ENCODE data around the gene SLC15A5. TPM values are rescaled to one million over a fixed set of nuclear protein-coding genes. Genes with fewer than 3 reads are reported as not detected.

SLC15A5 gene
- total RNA-seq, 1 experiment from 2014 or later = not detected

DNA sequence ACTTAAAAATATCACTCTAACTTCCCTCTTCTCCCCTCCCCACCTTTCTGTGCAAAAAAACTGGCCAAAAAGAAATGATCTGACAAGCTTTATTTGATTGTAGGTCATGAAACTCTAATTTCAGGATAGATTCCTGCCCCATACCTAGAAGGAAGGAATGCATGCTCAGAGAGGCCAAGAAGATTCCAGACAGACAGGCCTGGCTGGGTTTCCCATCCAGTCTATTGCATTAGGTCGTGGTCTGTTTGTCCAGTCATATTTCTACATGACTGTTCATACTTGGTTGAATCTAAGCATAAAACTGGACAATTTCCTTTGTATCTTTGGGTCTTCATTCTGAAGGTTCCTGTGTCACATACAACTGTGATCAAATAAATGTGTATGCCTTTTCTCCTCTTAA, 20.0 kb upstream of the SLC15A5 start:
- intact Hi-C loops (cut with micrococcal nuclease; ENCODE audit: unreplicated experiment) = no loop called here
- no TSS peak for BruUV-seq (replicated peaks)
- ATAC-seq (no peak), DNase-seq (ENCODE audit: low read depth, low spot score) (no peak)
- TF ChIP-seq TCF7L2 (IDR thresholded peaks at IDR 0.05; ENCODE audit: low read depth, low read length) (no peak), POLR2AphosphoS5 (IDR thresholded peaks at IDR 0.05; ENCODE audit: low read depth, low read length) (no peak), CTCF (IDR thresholded peaks at IDR 0.05) (no peak)
- TF ChIP-seq, protein P1, sequence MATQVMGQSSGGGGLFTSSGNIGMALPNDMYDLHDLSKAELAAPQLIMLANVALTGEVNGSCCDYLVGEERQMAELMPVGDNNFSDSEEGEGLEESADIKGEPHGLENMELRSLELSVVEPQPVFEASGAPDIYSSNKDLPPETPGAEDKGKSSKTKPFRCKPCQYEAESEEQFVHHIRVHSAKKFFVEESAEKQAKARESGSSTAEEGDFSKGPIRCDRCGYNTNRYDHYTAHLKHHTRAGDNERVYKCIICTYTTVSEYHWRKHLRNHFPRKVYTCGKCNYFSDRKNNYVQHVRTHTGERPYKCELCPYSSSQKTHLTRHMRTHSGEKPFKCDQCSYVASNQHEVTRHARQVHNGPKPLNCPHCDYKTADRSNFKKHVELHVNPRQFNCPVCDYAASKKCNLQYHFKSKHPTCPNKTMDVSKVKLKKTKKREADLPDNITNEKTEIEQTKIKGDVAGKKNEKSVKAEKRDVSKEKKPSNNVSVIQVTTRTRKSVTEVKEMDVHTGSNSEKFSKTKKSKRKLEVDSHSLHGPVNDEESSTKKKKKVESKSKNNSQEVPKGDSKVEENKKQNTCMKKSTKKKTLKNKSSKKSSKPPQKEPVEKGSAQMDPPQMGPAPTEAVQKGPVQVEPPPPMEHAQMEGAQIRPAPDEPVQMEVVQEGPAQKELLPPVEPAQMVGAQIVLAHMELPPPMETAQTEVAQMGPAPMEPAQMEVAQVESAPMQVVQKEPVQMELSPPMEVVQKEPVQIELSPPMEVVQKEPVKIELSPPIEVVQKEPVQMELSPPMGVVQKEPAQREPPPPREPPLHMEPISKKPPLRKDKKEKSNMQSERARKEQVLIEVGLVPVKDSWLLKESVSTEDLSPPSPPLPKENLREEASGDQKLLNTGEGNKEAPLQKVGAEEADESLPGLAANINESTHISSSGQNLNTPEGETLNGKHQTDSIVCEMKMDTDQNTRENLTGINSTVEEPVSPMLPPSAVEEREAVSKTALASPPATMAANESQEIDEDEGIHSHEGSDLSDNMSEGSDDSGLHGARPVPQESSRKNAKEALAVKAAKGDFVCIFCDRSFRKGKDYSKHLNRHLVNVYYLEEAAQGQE (IDR thresholded peaks at IDR 0.05; ENCODE audit: insufficient read depth in 1 of 2, low read depth in 2 of 2, low read length in 1 of 2) = no peak
- Histone ChIP-seq H3K27ac (ENCODE audit: low read length) (no peak overlapping the region), H3K4me1 (ENCODE audit: control insufficient read depth, insufficient read depth, low read length) (no peaks in the 10 kb centered on the region), H3K36me3 (ENCODE audit: control insufficient read depth, insufficient read depth, low read length) (no peaks in the 10 kb centered on the region), H3K4me3 (ENCODE audit: low read depth in 2 of 2, low read length in 2 of 2) (no peak overlapping the region), H3K9me3 (ENCODE audit: control insufficient read depth, insufficient read depth, low read depth, low read length) (no peaks in the 10 kb centered on the region), H3K27me3 (ENCODE audit: control insufficient read depth, insufficient read depth, low read length) (no peaks in the 10 kb centered on the region)
- POLR2A ChIA-PET = no interaction called here
- in situ Hi-C loops (cut with HindIII; ENCODE audit: low pct_unique_long_range_greater_than_20kb, low sequenced_read_pairs) = no loop called here
- CTCF ChIA-PET = no interaction called here

DNA sequence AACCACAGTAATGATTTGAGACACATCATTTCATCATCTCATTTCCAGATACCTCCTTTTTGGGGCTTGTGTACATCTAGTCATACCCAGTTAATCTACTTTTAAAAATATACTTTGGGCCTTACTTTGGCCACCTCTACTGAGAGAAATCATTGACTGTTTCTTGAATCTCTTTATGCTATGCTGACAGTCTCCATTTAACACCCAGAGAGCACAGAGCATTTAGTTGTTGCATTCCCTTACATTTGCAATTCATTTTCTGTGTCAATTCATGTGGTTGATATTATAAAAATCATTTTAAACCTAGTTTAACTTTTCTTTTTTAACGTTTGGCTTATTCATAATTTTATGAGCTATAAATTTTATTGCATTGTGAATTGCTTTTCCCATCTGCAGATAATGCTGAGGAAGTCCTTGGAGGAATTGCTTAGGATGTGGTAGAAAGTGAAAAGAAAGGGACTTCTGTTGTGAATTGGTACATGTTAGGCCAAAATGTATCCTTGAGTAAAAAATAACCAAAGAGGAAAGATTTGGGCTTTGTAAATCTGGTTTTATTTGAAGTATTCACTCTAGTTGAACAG, 17.0 kb upstream of the SLC15A5 start:
- no peak for ATAC-seq
- Histone ChIP-seq H3K27ac (ENCODE audit: low read length) (no peak overlapping the region), H3K4me3 (ENCODE audit: low read depth in 2 of 2, low read length in 2 of 2) (no peak overlapping the region), H3K27me3 (ENCODE audit: control insufficient read depth, insufficient read depth, low read length) (no peaks in the 10 kb centered on the region), H3K4me1 (ENCODE audit: control insufficient read depth, insufficient read depth, low read length) (no peaks in the 10 kb centered on the region), H3K9me3 (ENCODE audit: control insufficient read depth, insufficient read depth, low read depth, low read length) (no peaks in the 10 kb centered on the region), H3K36me3 (ENCODE audit: control insufficient read depth, insufficient read depth, low read length) (no peaks in the 10 kb centered on the region)
- intact Hi-C loops (cut with micrococcal nuclease; ENCODE audit: unreplicated experiment) (no loop called here), in situ Hi-C loops (cut with HindIII; ENCODE audit: low pct_unique_long_range_greater_than_20kb, low sequenced_read_pairs) (no loop called here)
- CTCF ChIA-PET = no interaction called here
- no TSS peak for BruUV-seq (replicated peaks)
- no peak for TF ChIP-seq POLR2AphosphoS5 (IDR thresholded peaks at IDR 0.05; ENCODE audit: low read depth, low read length)
- TF ChIP-seq TCF7L2 (IDR thresholded peaks at IDR 0.05; ENCODE audit: low read depth, low read length) = no peak
- TF ChIP-seq CTCF (IDR thresholded peaks at IDR 0.05) = no peak
- TF ChIP-seq, protein P1 (IDR thresholded peaks at IDR 0.05; ENCODE audit: insufficient read depth in 1 of 2, low read depth in 2 of 2, low read length in 1 of 2) = no peak
- TF ChIP-seq SIN3A (IDR thresholded peaks at IDR 0.05; ENCODE audit: borderline replicate concordance, insufficient read depth, low read depth, low read length) = no peak
- no peak for DNase-seq (ENCODE audit: low read depth, low spot score)
- POLR2A ChIA-PET = no interaction called here
